Upper lobe of left lung (tissue), 4 donors: ENCODE measurements around the gene ATP9B.

Experiments
- CTCF ChIP-seq, 6 experiments: fragments of 450-650 bp in 4 of 6; fragments of 200-600 bp in 2 of 6; sonication (generic) in 2 of 6; IDR thresholded peaks; one replicate each; pipeline ENCODE4 v1.5.1; 2016 to 2019; ENCODE audit warnings: antibody characterized with exemption in 6 of 6
- EP300 ChIP-seq, 4 donors: sonication (generic); formaldehyde crosslinking; IDR thresholded peaks; one replicate each; pipeline ENCODE4 v1.5.1; 2017; ENCODE audit warnings: antibody characterized with exemption in 4 of 4, control low read depth in 2 of 4
- POLR2A ChIP-seq, 4 donors: fragments of 450-650 bp; IDR thresholded peaks; one replicate each; pipeline ENCODE4 v1.5.1; 2016 to 2017; ENCODE audit warnings: antibody characterized with exemption in 4 of 4, mild to moderate bottlenecking in 2 of 4
- POLR2AphosphoS5 ChIP-seq, 2 donors: sonication (generic); formaldehyde crosslinking; IDR thresholded peaks; one replicate each; pipeline ENCODE4 v1.5.1; 2017; ENCODE audit warnings: antibody characterized with exemption in 2 of 2

GRCh38 chr18:79042276-79042675 is 26.9 kb upstream of the ATP9B start:
- no peak for TF ChIP-seq CTCF (IDR thresholded peaks at IDR 0.05)
- TF ChIP-seq POLR2AphosphoS5 (IDR thresholded peaks at IDR 0.05) = no peak
- TF ChIP-seq POLR2A (IDR thresholded peaks at IDR 0.05) = no peak
- TF ChIP-seq EP300 (IDR thresholded peaks at IDR 0.05) = no peak
